K562 (cell line): Measurements from ENCODE around the gene FIGLA. TPM values are rescaled to one million over a fixed set of nuclear protein-coding genes. Genes with fewer than 3 reads are reported as not detected.
A peak's percentile ranks its signal among the peaks of the same experiment; 100 is the strongest.

ENCODE experiments used
- ADNP ChIP-seq: fragments of 200-800 bp; sonication (Bioruptor generic); IDR thresholded peaks from 2 replicates; pipeline ENCODE4 v1.6.1; 2016; ENCODE audit warnings: missing genetic modification characterization, missing compliant biosample characterization
- CAMTA2 ChIP-seq: fragments of 250-450 bp; sonication (Bioruptor Pico); conservative IDR thresholded peaks from 2 replicates; pipeline ENCODE4 v1.5.1; 2022
- CBFA2T3 ChIP-seq: fragments of 450-650 bp; IDR thresholded peaks from 2 replicates; pipeline ENCODE4 v1.6.1; 2017
- CBX8 ChIP-seq: fragments of 200-600 bp; sonication (generic); IDR thresholded peaks from 2 replicates; pipeline ENCODE4 v1.6.1; 2012; ENCODE audit warnings: borderline replicate concordance, mixed run types, low read depth, mild to moderate bottlenecking, moderate library complexity, mixed read lengths, low read length, control low read depth, inconsistent platforms; ENCODE audit not compliant: poor library complexity, severe bottlenecking; ENCODE audit errors: extremely low read depth
- ILF3 ChIP-seq: fragments of 450-650 bp; IDR thresholded peaks from 2 replicates; pipeline ENCODE4 v1.6.1; 2018; ENCODE audit warnings: antibody characterized with exemption, mild to moderate bottlenecking, moderate library complexity, borderline replicate concordance
- KHSRP ChIP-seq: fragments of 450-650 bp; IDR thresholded peaks from 2 replicates; pipeline ENCODE4 v1.6.1; 2017
- MYC ChIP-seq, 2 experiments: fragments of 250-450 bp in 1 of 2; sonication (Bioruptor Pico) in 1 of 2; IDR thresholded peaks; 2 replicates each; pipeline versions ENCODE4 v1.5.1 to v1.6.1; 2012 to 2021; ENCODE audit warnings: low read depth in 2 of 2, borderline replicate concordance in 1 of 2, improper control_type of control experiment in 1 of 2, low read length in 1 of 2, mild to moderate bottlenecking in 1 of 2, moderate library complexity in 1 of 2
- NONO ChIP-seq, 2 experiments: fragments of 200-400 bp in 1 of 2; fragments of 450-650 bp in 1 of 2; formaldehyde crosslinking in 1 of 2; IDR thresholded peaks; 2 replicates each; pipeline ENCODE4 v1.6.1; 2017; ENCODE audit warnings: low read depth in 2 of 2, mild to moderate bottlenecking in 2 of 2, moderate library complexity in 2 of 2, low read length in 1 of 2
- POLR2AphosphoS2 ChIP-seq: IDR thresholded peaks from 2 replicates; pipeline ENCODE4 v1.6.1; 2012; ENCODE audit warnings: low read length, improper control_type of control experiment
- SPI1 ChIP-seq: IDR thresholded peaks from 2 replicates; pipeline ENCODE4 v1.6.1; 2011; ENCODE audit warnings: low read depth, low read length, control low read depth, borderline replicate concordance
- TEAD4 ChIP-seq, 2 experiments: sonication (generic) in 1 of 2; formaldehyde crosslinking in 1 of 2; IDR thresholded peaks; 2 replicates each; pipeline versions ENCODE4 v1.6.1 to v1.8.0; 2012 to 2022; ENCODE audit warnings: borderline replicate concordance in 1 of 2, inconsistent platforms in 1 of 2, low read length in 1 of 2, mild to moderate bottlenecking in 1 of 2, missing genetic modification reagents in 1 of 2
- TOE1 ChIP-seq, 2 experiments: fragments of 450-650 bp in 1 of 2; sonication (generic) in 1 of 2; formaldehyde crosslinking in 1 of 2; IDR thresholded peaks; 2 replicates each; pipeline versions ENCODE4 v1.7.1 to v1.8.0; 2016 to 2022; ENCODE audit warnings: borderline replicate concordance in 2 of 2, mild to moderate bottlenecking in 2 of 2, antibody characterized with exemption in 1 of 2, inconsistent platforms in 1 of 2, low read depth in 1 of 2, missing genetic modification reagents in 1 of 2, moderate library complexity in 1 of 2
- ZFPM2 ChIP-seq: fragments of 250-450 bp; sonication (Bioruptor Pico); IDR thresholded peaks from 2 replicates; pipeline ENCODE4 v1.5.1; 2022; ENCODE audit warnings: mild to moderate bottlenecking
- ZNF140 ChIP-seq: fragments of 250-450 bp; sonication (Bioruptor Pico); IDR thresholded peaks from 2 replicates; pipeline ENCODE4 v1.8.0; 2021; ENCODE audit warnings: moderate library complexity, mild to moderate bottlenecking, inconsistent platforms
- ZNF311 ChIP-seq: fragments of 250-450 bp; sonication (Bioruptor Pico); IDR thresholded peaks from 2 replicates; pipeline ENCODE4 v1.4.0; 2020; ENCODE audit warnings: mild to moderate bottlenecking, moderate library complexity
- ZNF507 ChIP-seq: conservative IDR thresholded peaks from 2 replicates; pipeline ENCODE4 v1.6.1; 2017; ENCODE audit warnings: missing genetic modification characterization, missing compliant biosample characterization
- polyA plus RNA-seq, 8 experiments: library from polyadenylated mRNA; depleted of rRNA in 4 of 8; stranded (reverse) in 5 of 8; unstranded in 3 of 8; fragments of >200 nt; fragmentation: Nextera tagmentation in 2 of 8; fragmentation: Illumina TruSeq in 1 of 8; extraction: Ambion mirVana in 2 of 8; extraction: Trizol in 1 of 8; gene quantifications; 2 replicates each; pipeline versions ENCODE4 v1.2.1 to v1.2.3, GENCODE V29; 2011 to 2014; ENCODE audit warnings: inconsistent platforms in 1 of 8, missing spikeins in 1 of 8
- total RNA-seq, 7 experiments: library from RNA; depleted of rRNA in 6 of 7; stranded (reverse); fragments of >200 nt in 6 of 7; fragmentation: Illumina TruSeq in 2 of 7; extraction: Trizol in 2 of 7; gene quantifications; 2 replicates each; pipeline versions ENCODE4 v1.2.1 to v1.2.3, GENCODE V29; 2011 to 2021; ENCODE audit warnings: low replicate concordance in 1 of 7
- TF ChIP-seq, protein P1 (sequence below): fragments of 250-450 bp; sonication (Bioruptor Pico); IDR thresholded peaks from 2 replicates; pipeline ENCODE4 v1.5.0; 2021; ENCODE audit warnings: mild to moderate bottlenecking, borderline replicate concordance
- TF ChIP-seq, protein P2 (sequence below): fragments of 200-800 bp; sonication (Bioruptor generic); IDR thresholded peaks from 2 replicates; pipeline ENCODE4 v1.6.1; 2017; ENCODE audit warnings: missing genetic modification characterization, missing compliant biosample characterization
- TF ChIP-seq, protein P3 (sequence below): fragments of 250-450 bp; sonication (Bioruptor Pico); IDR thresholded peaks from 2 replicates; pipeline ENCODE4 v1.5.0; 2021
- TF ChIP-seq, protein P4 (sequence below), 2 experiments: fragments of 250-450 bp in 1 of 2; fragments of 450-650 bp in 1 of 2; sonication (Bioruptor Pico) in 1 of 2; IDR thresholded peaks; 2 replicates each; pipeline versions ENCODE4 v1.6.1 to v1.8.0; 2016 to 2021; ENCODE audit warnings: mild to moderate bottlenecking in 2 of 2, moderate library complexity in 2 of 2, missing compliant biosample characterization in 1 of 2, missing genetic modification characterization in 1 of 2
- TF ChIP-seq, protein P5 (sequence below): sonication (generic); formaldehyde crosslinking; IDR thresholded peaks from 2 replicates; pipeline ENCODE4 v1.8.0; 2022; ENCODE audit warnings: mild to moderate bottlenecking, missing genetic modification reagents

FIGLA gene
- total and polyA plus RNA-seq, 9 of the 15 experiments (the other 6 are each of a cell fraction or from before 2014, with no cell fraction given), result not detected

DNA sequence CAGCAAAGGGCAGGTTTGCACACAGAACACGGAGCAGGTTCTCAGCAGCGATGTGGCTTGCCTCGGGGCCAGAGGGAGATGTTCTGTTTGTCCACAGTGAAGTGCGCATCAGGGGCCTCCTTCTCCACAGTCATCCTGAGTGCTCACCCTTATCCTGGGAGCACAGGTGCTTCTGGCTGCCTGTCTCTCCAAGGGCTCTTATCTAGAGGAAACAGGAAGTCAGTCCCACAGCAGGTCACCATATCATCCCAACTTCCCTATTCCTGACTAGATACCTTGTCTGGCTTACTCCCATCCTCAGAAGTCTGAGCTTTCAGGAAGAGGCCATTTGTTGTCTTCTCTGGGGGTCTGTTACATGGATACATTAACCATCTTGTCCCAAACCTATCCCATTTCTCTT lies 45.2 kb upstream of the FIGLA start, which contains the start of gene CD207 (continued):
- TF ChIP-seq, protein P1, sequence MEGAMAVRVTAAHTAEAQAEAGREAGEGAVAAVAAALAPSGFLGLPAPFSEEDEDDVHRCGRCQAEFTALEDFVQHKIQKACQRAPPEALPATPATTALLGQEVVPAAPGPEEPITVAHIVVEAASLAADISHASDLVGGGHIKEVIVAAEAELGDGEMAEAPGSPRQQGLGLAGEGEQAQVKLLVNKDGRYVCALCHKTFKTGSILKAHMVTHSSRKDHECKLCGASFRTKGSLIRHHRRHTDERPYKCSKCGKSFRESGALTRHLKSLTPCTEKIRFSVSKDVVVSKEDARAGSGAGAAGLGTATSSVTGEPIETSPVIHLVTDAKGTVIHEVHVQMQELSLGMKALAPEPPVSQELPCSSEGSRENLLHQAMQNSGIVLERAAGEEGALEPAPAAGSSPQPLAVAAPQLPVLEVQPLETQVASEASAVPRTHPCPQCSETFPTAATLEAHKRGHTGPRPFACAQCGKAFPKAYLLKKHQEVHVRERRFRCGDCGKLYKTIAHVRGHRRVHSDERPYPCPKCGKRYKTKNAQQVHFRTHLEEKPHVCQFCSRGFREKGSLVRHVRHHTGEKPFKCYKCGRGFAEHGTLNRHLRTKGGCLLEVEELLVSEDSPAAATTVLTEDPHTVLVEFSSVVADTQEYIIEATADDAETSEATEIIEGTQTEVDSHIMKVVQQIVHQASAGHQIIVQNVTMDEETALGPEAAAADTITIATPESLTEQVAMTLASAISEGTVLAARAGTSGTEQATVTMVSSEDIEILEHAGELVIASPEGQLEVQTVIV (CRISPR knock-in tag), result no peak
- TF ChIP-seq MYC (IDR thresholded peaks at IDR 0.05; ENCODE audit: low read depth, low read length) (no peak), MYC (CRISPR knock-in tag; IDR thresholded peaks at IDR 0.05; ENCODE audit: borderline replicate concordance, low read depth) (no peak), NONO (IDR thresholded peaks at IDR 0.05; ENCODE audit: low read depth in 2 of 2, low read length in 1 of 2) (no peak), ZFPM2 (CRISPR knock-in tag) (no peak), ZNF507 (no peak), SPI1 (peak; percentile 67; the same call in 1 of the 2 replicates), TEAD4 (IDR thresholded peaks at IDR 0.05; ENCODE audit: low read length) (peak; percentile 56; the same call in 1 of the 2 replicates), TEAD4 (CRISPR knock-in tag; IDR thresholded peaks at IDR 0.05; ENCODE audit: borderline replicate concordance) (no peak), ZNF311 (no peak), ADNP (tag) (no peak), ILF3 (no peak), KHSRP (no peak), POLR2AphosphoS2 (no peak), ZNF140 (CRISPR knock-in tag) (no peak), CAMTA2 (CRISPR knock-in tag) (no peak), TOE1 (IDR thresholded peaks at IDR 0.05; ENCODE audit: borderline replicate concordance) (no peak), TOE1 (CRISPR knock-in tag; IDR thresholded peaks at IDR 0.05; ENCODE audit: borderline replicate concordance, low read depth) (no peak), CBX8 (no peak), CBFA2T3 (peak; percentile 61; the same call in 1 of the 2 replicates)
- TF ChIP-seq, protein P2, sequence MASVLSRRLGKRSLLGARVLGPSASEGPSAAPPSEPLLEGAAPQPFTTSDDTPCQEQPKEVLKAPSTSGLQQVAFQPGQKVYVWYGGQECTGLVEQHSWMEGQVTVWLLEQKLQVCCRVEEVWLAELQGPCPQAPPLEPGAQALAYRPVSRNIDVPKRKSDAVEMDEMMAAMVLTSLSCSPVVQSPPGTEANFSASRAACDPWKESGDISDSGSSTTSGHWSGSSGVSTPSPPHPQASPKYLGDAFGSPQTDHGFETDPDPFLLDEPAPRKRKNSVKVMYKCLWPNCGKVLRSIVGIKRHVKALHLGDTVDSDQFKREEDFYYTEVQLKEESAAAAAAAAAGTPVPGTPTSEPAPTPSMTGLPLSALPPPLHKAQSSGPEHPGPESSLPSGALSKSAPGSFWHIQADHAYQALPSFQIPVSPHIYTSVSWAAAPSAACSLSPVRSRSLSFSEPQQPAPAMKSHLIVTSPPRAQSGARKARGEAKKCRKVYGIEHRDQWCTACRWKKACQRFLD, result no peak
- TF ChIP-seq, protein P3, sequence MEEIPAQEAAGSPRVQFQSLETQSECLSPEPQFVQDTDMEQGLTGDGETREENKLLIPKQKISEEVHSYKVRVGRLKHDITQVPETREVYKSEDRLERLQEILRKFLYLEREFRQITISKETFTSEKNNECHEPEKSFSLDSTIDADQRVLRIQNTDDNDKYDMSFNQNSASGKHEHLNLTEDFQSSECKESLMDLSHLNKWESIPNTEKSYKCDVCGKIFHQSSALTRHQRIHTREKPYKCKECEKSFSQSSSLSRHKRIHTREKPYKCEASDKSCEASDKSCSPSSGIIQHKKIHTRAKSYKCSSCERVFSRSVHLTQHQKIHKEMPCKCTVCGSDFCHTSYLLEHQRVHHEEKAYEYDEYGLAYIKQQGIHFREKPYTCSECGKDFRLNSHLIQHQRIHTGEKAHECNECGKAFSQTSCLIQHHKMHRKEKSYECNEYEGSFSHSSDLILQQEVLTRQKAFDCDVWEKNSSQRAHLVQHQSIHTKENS (CRISPR knock-in tag), result no peak
- TF ChIP-seq, protein P4, sequence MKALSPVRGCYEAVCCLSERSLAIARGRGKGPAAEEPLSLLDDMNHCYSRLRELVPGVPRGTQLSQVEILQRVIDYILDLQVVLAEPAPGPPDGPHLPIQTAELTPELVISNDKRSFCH (CRISPR knock-in tag; IDR thresholded peaks at IDR 0.05), result no peak
- TF ChIP-seq, protein P4 (tag; IDR thresholded peaks at IDR 0.05), result no peak
- TF ChIP-seq, protein P5, sequence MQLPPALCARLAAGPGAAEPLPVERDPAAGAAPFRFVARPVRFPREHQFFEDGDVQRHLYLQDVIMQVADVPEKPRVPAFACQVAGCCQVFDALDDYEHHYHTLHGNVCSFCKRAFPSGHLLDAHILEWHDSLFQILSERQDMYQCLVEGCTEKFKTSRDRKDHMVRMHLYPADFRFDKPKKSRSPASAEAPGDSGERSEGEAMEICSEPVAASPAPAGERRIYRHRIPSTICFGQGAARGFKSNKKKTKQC (CRISPR knock-in tag), result no peak
